OCI-LY3 (cell line): ENCODE data around the gene UNC79.

ENCODE experiments used
- CTCF ChIP-seq: fragments of 200-600, 300-600 bp; sonication (generic); IDR thresholded peaks from 2 replicates; pipeline ENCODE4 v1.5.1; 2014; ENCODE audit warnings: antibody characterized with exemption, low read length, low read depth
- EZH2phosphoT487 ChIP-seq: fragments of 200-600 bp; shearing (Covaris generic); IDR thresholded peaks from 2 replicates; pipeline ENCODE4 v1.6.1; 2018; ENCODE audit warnings: antibody characterized with exemption, mixed run types, low read depth

- no peak for TF ChIP-seq CTCF
- no peak for TF ChIP-seq EZH2phosphoT487
Observed at GRCh38 chr14:93700928-93701327, 270.2 kb downstream of the UNC79 start.
